Activated naive CD4-positive, alpha-beta T cell treated with anti-CD3 and anti-CD28 coated beads, Interleukin-2, amount 10 ng/mL, durations not matched to agents 5 hours and 36 hours (primary cell): Measurements from ENCODE around the gene PCDHA5. TPM values are rescaled to one million over a fixed set of nuclear protein-coding genes. Genes with fewer than 3 reads are reported as not detected.

Source experiments
- total RNA-seq, 2 experiments: library from RNA; stranded (reverse); gene quantifications; one replicate each; pipeline ENCODE4 v1.2.3, GENCODE V29; 2021

Gene PCDHA5
- total RNA-seq, result not detected

GRCh38 chr5:140821375-140822280, at the start of gene PCDHA5:
Gene PCDHA5, plus strand, starts transcription at chr5:140821613.

GRCh38 chr5:140785905-140786686, 35.3 kb upstream of the PCDHA5 start, which contains the start of gene PCDHA1:
Gene PCDHA1, plus strand, starts transcription at chr5:140786140.

GRCh38 chr5:140794595-140795258, 26.7 kb upstream of the PCDHA5 start, which contains the start of gene PCDHA2:
Gene PCDHA2, plus strand, starts transcription at chr5:140794852.

GRCh38 chr5:140800816-140801493, 20.5 kb upstream of the PCDHA5 start, which contains the start of gene PCDHA3:
Gene PCDHA3, plus strand, starts transcription at chr5:140801057.

GRCh38 chr5:140806834-140807775, 14.3 kb upstream of the PCDHA5 start, which contains the start of gene PCDHA4:
Gene PCDHA4, plus strand, starts transcription at chr5:140807068.

GRCh38 chr5:140827704-140828361, 6.4 kb downstream of the PCDHA5 start, which contains the start of gene PCDHA6:
Gene PCDHA6, plus strand, starts transcription at chr5:140827960. Its CDS starts 132 bp downstream, at chr5:140828092.

GRCh38 chr5:140833993-140834392, 12.6 kb downstream of the PCDHA5 start, which contains the start of gene PCDHA7:
Gene PCDHA7, plus strand, starts transcription at chr5:140834269. Its CDS starts 115 bp downstream, at chr5:140834384.

GRCh38 chr5:140840978-140841962, 19.9 kb downstream of the PCDHA5 start, which contains the start of gene PCDHA8:
Gene PCDHA8, plus strand, starts transcription at chr5:140841187. Its CDS starts 135 bp downstream, at chr5:140841322.

GRCh38 chr5:140848139-140849102, 27.0 kb downstream of the PCDHA5 start, which contains the start of gene PCDHA9:
Gene PCDHA9, plus strand, starts transcription at chr5:140848382. Its CDS starts 114 bp downstream, at chr5:140848496.

GRCh38 chr5:140855772-140856674, 34.6 kb downstream of the PCDHA5 start, which contains the start of gene PCDHA10:
Gene PCDHA10, plus strand, starts transcription at chr5:140855897. Its CDS starts 152 bp downstream, at chr5:140856049.

GRCh38 chr5:140868721-140869554, 47.5 kb downstream of the PCDHA5 start, which contains the start of gene PCDHA11:
Gene PCDHA11, plus strand, starts transcription at chr5:140868957. Its CDS starts 147 bp downstream, at chr5:140869104.

